Measurements from ENCODE around the gene XK.

- TF ChIP-seq CTCF (conservative IDR thresholded peaks at IDR 0.05; ENCODE audit: low read depth, low read length) (no peak), EZH2 (IDR thresholded peaks at IDR 0.05; ENCODE audit: borderline replicate concordance, low read depth, low read length, poor library complexity, severe bottlenecking) (no peak)
These were observed 68.9 kb downstream of the XK start for GRCh38 chrX:37754516-37754915.
